Mesothelial cell of epicardium (in vitro differentiated cells): Measurements from ENCODE around the gene ZNF771. TPM values are rescaled to one million over a fixed set of nuclear protein-coding genes. Genes with fewer than 3 reads are reported as not detected.
"Not testable (repeated sequence)": the region's sequence is repeated elsewhere in the genome, so short reads cannot be mapped to it uniquely, and the experiment has no call there.

ENCODE experiments used
- DNase-seq, 2 experiments: peaks; one replicate each; pipeline ENCODE4 v3.0.0; 2021; ENCODE audit warnings: low spot score in 2 of 2; ENCODE audit not compliant: unreplicated experiment in 2 of 2
- H3K27ac Mint-ChIP-seq: 2 replicates; pipeline ENCODE4 v1.8.0; 2021; ENCODE audit warnings: mixed read lengths
- H3K27me3 Mint-ChIP-seq: 2 replicates; pipeline ENCODE4 v1.8.0; 2021; ENCODE audit warnings: low read depth, mixed read lengths
- H3K36me3 Mint-ChIP-seq: 2 replicates; pipeline ENCODE4 v1.8.0; 2021; ENCODE audit warnings: mixed read lengths
- H3K4me1 Mint-ChIP-seq: 2 replicates; pipeline ENCODE4 v1.8.0; 2021; ENCODE audit warnings: mixed read lengths
- H3K4me3 Mint-ChIP-seq: 2 replicates; pipeline ENCODE4 v1.8.0; 2021; ENCODE audit warnings: mild to moderate bottlenecking, moderate library complexity, mixed read lengths
- H3K9me3 Mint-ChIP-seq: 2 replicates; pipeline ENCODE4 v1.8.0; 2021; ENCODE audit warnings: mixed read lengths
- total RNA-seq: library from RNA; stranded (reverse); gene quantifications from 3 replicates; pipeline ENCODE4 v1.2.1, GENCODE V29; 2021
- TF ChIP-seq, protein P1 (sequence below): fragments of 200-600 bp; sonication (generic); IDR thresholded peaks from one replicate; pipeline ENCODE4 v1.5.0; 2021; ENCODE audit warnings: antibody characterized with exemption; ENCODE audit not compliant: unreplicated experiment

Gene ZNF771
- total RNA-seq, 1 donor from 2014 or later = 10.7 TPM

DNA sequence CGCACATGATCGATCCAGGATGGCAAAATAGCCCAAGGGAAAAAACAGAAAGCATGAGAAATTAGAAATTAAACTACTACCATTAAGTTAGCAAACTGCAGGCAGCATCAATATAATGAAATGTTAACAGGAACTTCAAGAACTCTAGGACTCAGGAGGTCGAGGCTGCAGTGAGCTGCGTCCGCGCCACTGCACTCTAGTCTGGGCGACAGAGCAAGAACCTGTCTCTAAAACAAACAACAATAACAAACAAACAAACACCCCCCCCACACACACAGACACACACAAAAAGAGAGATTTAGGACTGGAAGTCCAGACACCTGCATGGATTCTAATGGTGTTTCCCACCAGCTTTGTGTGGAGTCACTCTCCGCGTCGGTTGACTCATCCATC is 38.8 kb downstream of the ZNF771 start:
- H3K36me3 Mint-ChIP-seq = peaks cover 20% of the 10 kb centered on the region

DNA sequence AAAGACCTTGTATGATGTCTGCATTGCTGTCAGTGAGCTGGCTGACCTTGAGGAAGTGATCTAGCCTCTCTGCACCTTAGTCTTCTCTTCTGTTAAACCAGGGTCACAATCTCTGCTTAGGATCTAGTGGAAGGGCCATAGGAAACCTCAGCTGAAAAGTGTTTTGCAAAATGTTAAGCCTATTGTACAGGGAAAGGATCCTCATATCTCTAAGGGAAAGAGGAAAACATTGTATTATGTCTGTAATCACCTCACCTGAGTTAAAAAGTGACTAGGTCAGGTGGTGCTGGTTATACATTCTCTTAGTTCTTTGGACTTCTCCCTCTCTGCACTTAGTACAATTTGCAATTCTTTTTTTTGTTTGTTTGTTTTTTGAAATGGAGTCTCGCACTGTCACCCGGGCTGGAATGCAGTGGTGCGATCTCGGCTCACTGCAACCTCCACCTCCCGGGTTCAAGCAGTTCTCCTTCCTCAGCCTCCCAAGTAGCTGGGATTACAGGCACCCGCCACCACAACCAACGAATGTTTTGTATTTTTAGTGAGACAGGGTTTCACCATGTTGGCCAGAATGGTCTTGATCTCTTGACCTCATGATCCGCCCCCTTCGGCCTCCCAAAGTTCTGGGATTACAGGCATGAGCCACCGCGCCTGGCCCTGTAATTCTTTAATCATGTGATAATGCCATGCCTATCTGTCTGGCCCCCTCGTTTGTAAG is 40.3 kb downstream of the ZNF771 start:
- Mint-ChIP-seq H3K27ac (no peak overlapping the region), H3K9me3 (peaks cover 8% of the 10 kb centered on the region), H3K36me3 (peaks cover 18% of the 10 kb centered on the region), H3K4me3 (no peak overlapping the region), H3K27me3 (no peaks in the 10 kb centered on the region), H3K4me1 (peaks cover 16% of the 10 kb centered on the region)
- DNase-seq = no peak
- TF ChIP-seq, protein P1, sequence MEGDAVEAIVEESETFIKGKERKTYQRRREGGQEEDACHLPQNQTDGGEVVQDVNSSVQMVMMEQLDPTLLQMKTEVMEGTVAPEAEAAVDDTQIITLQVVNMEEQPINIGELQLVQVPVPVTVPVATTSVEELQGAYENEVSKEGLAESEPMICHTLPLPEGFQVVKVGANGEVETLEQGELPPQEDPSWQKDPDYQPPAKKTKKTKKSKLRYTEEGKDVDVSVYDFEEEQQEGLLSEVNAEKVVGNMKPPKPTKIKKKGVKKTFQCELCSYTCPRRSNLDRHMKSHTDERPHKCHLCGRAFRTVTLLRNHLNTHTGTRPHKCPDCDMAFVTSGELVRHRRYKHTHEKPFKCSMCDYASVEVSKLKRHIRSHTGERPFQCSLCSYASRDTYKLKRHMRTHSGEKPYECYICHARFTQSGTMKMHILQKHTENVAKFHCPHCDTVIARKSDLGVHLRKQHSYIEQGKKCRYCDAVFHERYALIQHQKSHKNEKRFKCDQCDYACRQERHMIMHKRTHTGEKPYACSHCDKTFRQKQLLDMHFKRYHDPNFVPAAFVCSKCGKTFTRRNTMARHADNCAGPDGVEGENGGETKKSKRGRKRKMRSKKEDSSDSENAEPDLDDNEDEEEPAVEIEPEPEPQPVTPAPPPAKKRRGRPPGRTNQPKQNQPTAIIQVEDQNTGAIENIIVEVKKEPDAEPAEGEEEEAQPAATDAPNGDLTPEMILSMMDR = no peak

More for the DNA sequence above, 38.8 kb downstream of the ZNF771 start:
- H3K27ac Mint-ChIP-seq = peak overlapping the region; percentile 94
- DNase-seq = no peak
- TF ChIP-seq, protein P1 = no peak
- H3K9me3 Mint-ChIP-seq = peaks cover 8% of the 10 kb centered on the region
- peak overlapping the region; percentile 82 for H3K4me3 Mint-ChIP-seq
- H3K27me3 Mint-ChIP-seq = no peaks in the 10 kb centered on the region
- H3K4me1 Mint-ChIP-seq = peaks cover 16% of the 10 kb centered on the region

DNA sequence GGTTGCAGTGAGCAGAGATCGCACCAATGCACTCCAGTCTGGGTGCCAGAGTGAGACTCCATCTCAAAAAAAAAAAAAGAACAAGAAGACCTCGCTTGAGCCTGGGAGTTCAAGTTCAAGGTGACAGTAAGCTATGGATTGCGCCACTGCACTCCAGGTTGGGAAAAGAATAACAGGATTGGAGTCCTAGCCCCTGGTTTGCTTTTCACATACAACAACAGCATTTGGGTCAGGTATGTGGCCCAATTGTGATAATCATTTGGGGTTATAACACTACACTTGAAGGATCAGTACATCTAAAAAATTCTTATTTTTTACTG is 41.7 kb downstream of the ZNF771 start:
- DNase-seq = no peak
- H3K27ac Mint-ChIP-seq = no peak overlapping the region
- no peak overlapping the region for H3K4me3 Mint-ChIP-seq

DNA sequence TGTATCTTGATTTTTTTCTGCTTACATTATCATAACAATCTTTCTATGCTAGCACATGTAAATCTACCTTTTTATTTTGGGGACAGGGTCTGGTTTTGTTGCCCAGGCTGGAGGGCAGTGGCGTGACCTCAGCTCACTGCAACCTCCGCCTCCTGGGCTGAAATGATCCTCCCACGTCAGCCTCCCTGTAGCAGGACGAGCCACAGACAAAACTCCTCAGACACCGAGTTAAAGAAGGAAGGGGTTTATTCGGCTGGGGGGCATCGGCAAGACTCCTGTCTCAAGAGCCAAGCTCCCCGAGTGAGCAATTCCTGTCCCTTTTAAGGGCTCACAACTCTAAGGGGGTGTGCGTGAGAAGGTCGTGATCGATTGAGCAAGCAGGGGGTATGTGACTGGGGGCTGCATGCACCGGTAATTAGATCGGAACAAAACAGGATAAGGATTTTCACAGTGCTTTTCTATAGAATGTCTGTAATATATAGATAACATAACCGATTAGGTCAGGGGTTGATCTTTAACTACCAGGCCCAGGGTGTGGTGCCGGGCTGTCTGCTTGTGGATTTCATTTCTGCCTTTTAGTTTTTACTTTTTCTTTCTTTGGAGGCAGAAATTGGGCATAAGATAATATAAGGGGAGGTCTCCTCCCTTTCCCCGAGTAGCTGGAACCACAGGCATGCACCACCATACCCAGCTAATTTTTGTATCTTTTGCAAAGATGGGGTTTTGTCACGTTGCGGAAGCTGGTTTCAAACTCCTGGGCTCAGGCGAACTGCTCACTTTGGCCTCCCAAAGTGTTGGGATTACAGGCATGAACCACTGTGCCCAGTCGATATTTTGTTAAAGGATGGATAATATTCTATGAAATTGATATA is 45.5 kb downstream of the ZNF771 start:
- H3K4me3 Mint-ChIP-seq, H3K4me1 Mint-ChIP-seq, H3K9me3 Mint-ChIP-seq, H3K27ac Mint-ChIP-seq, H3K27me3 Mint-ChIP-seq, DNase-seq, H3K36me3 Mint-ChIP-seq: not testable (repeated sequence)

More for the DNA sequence above, 41.7 kb downstream of the ZNF771 start:
- Mint-ChIP-seq H3K9me3 (peaks cover under 1% of the 10 kb centered on the region), H3K4me1 (peaks cover 13% of the 10 kb centered on the region), H3K27me3 (no peaks in the 10 kb centered on the region), H3K36me3 (peaks cover 7% of the 10 kb centered on the region)
- TF ChIP-seq, protein P1 = no peak

DNA sequence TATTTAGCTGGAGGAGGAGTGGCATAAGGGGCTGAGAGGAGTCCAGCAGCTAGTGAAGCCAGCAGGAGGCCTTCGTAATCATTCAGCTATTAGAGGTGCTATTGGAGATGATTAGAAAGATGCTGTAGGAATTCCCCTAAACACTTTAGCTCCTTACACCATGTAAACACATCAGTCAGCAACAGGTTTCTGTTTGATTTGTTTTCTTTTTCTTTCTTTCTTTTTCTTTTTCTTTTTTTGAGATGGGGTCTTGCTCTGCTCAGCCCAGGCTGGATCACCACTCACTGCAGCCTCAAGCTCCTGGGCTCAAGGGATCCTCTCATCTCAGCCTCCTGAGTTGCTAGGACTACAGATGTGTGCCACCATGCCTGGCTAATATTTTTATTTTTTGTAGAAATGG is 48.9 kb downstream of the ZNF771 start:
- no peaks in the 10 kb centered on the region for H3K36me3 Mint-ChIP-seq
- H3K9me3 Mint-ChIP-seq = no peaks in the 10 kb centered on the region
- H3K27ac Mint-ChIP-seq = no peak overlapping the region
- H3K27me3 Mint-ChIP-seq = peaks cover 2% of the 10 kb centered on the region
- H3K4me3 Mint-ChIP-seq = no peak overlapping the region
- DNase-seq = no peak
- TF ChIP-seq, protein P1 = no peak
- H3K4me1 Mint-ChIP-seq = peaks cover 2% of the 10 kb centered on the region

DNA sequence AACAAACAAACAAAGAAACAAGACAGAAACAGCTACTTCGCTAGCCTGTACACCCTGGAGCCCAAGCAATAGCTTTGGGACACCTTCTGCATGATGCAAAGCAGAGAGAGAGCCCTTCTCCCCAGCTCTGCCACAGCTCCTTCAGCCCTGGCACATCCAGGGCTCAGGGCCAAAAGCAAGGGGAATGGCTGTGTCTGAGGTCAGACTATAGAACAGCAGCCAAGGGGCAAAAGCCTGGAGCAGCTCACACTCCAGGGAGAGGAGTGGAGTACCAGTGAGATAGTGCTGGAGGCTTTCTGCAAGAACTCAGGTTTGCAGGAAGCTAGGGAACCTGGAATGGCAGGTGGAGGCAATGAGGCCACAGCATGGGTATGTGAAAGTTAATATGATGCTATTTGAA is 49.9 kb downstream of the ZNF771 start:
- TF ChIP-seq, protein P1 = no peak
- DNase-seq = no peak
- Mint-ChIP-seq H3K27me3 (peaks cover 2% of the 10 kb centered on the region), H3K4me1 (peaks cover 2% of the 10 kb centered on the region), H3K27ac (no peak overlapping the region), H3K9me3 (no peaks in the 10 kb centered on the region), H3K36me3 (no peaks in the 10 kb centered on the region), H3K4me3 (no peak overlapping the region)
